Middle frontal gyrus (tissue), 1 donor: ENCODE measurements around the gene CLIC6.

Experiments
- DNase-seq: peaks from one replicate; pipeline ENCODE4 v3.0.0-alpha.2; 2015; ENCODE audit warnings: low spot score; ENCODE audit errors: extremely low spot score

CLIC6 gene

DNA sequence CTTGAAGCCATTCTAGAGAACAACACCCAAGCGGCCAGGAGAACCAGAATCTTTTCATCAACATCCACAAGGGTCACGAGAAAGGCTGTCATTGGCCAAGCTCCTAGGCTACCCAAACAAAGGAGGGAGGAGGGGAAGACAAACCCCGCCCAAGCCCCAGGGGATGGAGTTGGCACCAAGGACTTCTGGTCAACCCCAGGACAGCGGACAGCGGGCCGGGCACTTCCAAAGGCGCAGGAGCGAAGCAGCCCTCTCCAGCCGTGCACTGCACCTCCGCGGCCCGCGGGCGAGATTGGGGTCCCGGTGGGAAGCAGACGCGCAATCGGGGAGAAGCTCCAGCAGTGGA lies at the start of gene CLIC6:
TSS of gene CLIC6 (plus strand) at position 192 of the 346 bp plus-strand sequence. CDS start 395 bp downstream, outside the sequence.
- DNase-seq: no peak

- no peak for DNase-seq
Observed at GRCh38 chr21:34619841-34620665, 48.7 kb upstream of the CLIC6 start.

GRCh38 chr21:34621434-34622350 lies 47.1 kb upstream of the CLIC6 start:
- DNase-seq: no peak

DNA sequence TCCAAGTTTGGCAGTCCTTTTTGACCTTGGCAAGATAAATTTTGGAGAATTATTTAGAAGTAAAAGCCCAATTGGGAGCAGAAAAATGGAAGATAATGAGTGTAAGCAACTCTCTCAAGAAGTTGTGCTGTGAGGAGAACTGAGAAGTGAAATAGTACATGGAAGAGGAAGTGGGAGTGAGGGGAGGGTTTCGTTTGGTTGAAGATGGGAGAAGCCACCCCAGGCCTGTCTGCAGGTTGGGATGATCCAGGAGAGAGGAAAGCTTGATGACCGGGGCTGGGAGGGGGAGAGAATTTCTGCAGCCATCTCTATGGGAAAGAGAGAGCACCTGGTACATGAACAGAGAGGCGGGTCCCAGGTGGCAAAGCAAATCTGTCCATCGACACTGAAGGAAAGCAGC lies 45.3 kb upstream of the CLIC6 start:
- DNase-seq: no peak

GRCh38 chr21:34625030-34625593 lies 43.7 kb upstream of the CLIC6 start:
- no peak for DNase-seq

- DNase-seq: no peak
Observed at GRCh38 chr21:34626131-34626530, 42.7 kb upstream of the CLIC6 start.

GRCh38 chr21:34630536-34631143 lies 38.2 kb upstream of the CLIC6 start:
- DNase-seq: peak; percentile 53

DNA sequence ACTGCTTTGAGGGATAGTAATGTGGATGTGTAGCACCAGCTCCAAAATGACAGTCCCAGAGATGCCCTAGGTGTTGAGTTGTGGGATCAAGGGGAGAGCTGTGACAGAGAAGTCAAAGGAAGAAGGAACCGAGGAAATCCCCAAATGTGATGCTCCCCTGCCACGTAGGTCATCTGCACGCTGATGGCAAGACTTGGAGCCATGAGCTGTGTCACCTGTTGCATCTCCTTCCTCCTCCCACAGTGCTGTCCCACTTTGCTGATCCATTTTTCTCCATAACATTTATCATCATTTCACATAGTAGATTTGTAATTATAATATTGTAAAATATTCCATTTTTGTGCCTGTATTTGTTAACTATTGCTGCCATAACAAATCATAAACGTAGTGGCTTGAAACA lies 36.3 kb upstream of the CLIC6 start:
- DNase-seq: no peak

GRCh38 chr21:34635307-34635706 lies 33.5 kb upstream of the CLIC6 start:
- DNase-seq: no peak

DNA sequence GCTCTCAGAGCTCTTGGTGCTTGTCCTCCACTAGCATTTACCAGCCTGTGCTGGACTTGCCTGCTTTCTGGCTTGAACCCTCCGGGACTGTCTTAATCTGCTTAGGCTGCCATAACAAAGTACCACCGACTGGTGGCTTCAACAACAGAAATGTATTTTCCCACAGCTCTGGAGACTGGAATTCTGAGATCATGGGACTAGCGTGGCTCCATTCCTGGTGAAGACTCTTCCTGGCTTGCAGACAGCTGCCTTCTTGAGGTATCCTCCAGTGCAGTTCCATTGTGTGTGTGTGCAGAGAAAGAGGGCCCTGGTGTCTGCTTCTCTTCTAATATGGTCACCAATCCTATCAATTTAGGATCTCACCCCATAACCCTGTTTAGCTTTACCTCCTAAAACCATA lies 31.8 kb upstream of the CLIC6 start:
- DNase-seq: no peak

GRCh38 chr21:34639250-34639649 lies 29.5 kb upstream of the CLIC6 start:
- no peak for DNase-seq

GRCh38 chr21:34639882-34640788 lies 28.7 kb upstream of the CLIC6 start:
- DNase-seq: no peak

GRCh38 chr21:34640858-34641257 lies 27.9 kb upstream of the CLIC6 start:
- DNase-seq: no peak

- DNase-seq: no peak
Observed at GRCh38 chr21:34642211-34643075, 26.4 kb upstream of the CLIC6 start.

DNA sequence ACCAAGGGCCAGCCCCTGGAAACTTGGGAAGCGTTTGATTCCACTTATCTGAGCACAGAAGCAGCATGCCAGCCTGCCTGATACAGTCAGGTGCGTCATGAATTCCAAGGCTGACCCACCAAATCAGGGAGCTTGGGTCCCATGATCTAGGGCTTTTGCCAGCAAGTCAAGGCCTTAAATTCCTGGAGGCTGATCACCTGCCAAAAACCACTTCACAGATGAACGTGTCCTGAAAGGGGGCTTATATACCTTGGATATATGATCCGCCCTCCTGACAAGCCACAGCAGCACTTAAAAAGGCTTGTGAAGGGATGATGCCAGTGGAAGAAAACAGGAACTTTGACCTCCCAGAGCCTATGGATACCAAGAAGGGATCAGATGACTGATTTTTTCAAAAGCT lies 24.0 kb upstream of the CLIC6 start:
- DNase-seq: no peak

- no peak for DNase-seq
Observed at GRCh38 chr21:34647555-34647954, 21.2 kb upstream of the CLIC6 start.

GRCh38 chr21:34648739-34649297 lies 20.0 kb upstream of the CLIC6 start:
- DNase-seq: no peak

DNA sequence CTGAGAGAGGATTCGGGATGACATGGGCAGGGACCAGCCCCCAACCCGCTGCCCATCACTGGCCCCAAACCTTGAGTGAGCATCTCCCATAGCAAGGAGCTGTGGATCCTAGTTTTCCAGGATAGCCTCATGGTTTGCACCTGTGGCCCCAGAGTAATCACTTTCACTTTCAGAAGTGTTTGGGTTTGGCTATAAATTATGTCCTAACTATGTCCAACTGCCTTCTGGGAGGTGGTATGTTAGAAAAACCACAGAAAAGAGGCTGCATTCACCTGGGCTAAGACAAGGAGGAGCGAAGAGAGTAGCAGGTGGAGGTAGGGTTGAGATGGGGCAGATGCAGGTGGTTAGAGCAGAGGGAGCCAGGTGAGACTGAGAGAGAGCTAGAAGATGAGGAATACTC lies 19.4 kb upstream of the CLIC6 start:
- no peak for DNase-seq

- no peak for DNase-seq
Observed at GRCh38 chr21:34650861-34651431, 17.8 kb upstream of the CLIC6 start.
